NB4 (cell line): ENCODE measurements around the gene KIF21A.

Experiments
- DNase-seq: peaks from one replicate; pipeline ENCODE4 v3.0.0; 2010; ENCODE audit warnings: low read depth
- H3K4me3 ChIP-seq: one replicate; pipeline ENCODE4 v1.5.1; 2011; ENCODE audit warnings: mild to moderate bottlenecking, low read depth, low read length, moderate library complexity
- MYC ChIP-seq: IDR thresholded peaks from 2 replicates; pipeline ENCODE4 v1.6.1; 2011; ENCODE audit warnings: low read depth, low read length
- POLR2A ChIP-seq: IDR thresholded peaks from 2 replicates; pipeline ENCODE4 v1.6.1; 2011; ENCODE audit warnings: mild to moderate bottlenecking; ENCODE audit not compliant: insufficient read length; ENCODE audit errors: extremely low read depth
- TF ChIP-seq, protein P1 (sequence below): IDR thresholded peaks from 2 replicates; pipeline ENCODE4 v1.6.1; 2011; ENCODE audit warnings: low read depth, low read length
- TF ChIP-seq, protein P2 (sequence below): IDR thresholded peaks from one replicate; pipeline ENCODE4 v1.5.1; 2012; ENCODE audit warnings: low read depth, low read length

Gene KIF21A

DNA sequence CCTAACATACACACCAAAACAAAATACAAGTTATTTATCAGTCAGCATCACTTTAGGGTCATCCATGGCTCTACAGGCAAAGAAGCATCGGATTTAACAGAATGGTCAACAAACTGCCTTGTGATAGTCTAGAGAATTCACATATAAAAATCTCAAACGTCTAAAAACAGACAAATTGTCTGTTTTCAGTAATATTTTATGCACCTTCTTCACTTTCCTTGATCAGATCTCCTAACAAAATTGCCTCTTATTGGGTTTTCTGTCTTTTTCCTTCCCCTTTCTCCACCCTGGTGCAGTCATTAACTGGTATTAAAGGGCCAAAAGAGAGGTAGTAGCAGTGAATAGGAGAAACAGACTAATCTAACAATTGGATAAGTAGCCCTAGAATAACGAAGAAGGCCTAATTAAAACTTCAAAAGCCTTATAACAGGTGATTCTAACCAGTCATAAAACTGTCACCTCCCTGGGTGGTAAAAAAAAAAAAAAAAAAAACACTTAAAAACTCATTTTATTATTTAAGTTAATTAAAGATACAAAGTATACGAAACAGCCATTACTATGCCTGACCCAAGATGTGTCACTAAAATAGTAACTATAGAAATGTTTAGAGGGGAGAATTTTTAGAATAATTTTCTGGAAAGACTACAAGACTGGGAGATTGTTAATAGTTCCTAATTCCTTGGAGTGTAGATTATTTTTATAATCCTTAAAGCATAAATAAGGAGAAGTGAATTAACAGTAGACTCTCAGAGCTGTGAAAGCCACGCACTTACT, 1.5 kb downstream of the KIF21A start:
- DNase-seq: no peak
- no peak for TF ChIP-seq POLR2A
- no peak for TF ChIP-seq MYC
- TF ChIP-seq, protein P1, sequence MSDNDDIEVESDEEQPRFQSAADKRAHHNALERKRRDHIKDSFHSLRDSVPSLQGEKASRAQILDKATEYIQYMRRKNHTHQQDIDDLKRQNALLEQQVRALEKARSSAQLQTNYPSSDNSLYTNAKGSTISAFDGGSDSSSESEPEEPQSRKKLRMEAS: no peak
- TF ChIP-seq, protein P2, sequence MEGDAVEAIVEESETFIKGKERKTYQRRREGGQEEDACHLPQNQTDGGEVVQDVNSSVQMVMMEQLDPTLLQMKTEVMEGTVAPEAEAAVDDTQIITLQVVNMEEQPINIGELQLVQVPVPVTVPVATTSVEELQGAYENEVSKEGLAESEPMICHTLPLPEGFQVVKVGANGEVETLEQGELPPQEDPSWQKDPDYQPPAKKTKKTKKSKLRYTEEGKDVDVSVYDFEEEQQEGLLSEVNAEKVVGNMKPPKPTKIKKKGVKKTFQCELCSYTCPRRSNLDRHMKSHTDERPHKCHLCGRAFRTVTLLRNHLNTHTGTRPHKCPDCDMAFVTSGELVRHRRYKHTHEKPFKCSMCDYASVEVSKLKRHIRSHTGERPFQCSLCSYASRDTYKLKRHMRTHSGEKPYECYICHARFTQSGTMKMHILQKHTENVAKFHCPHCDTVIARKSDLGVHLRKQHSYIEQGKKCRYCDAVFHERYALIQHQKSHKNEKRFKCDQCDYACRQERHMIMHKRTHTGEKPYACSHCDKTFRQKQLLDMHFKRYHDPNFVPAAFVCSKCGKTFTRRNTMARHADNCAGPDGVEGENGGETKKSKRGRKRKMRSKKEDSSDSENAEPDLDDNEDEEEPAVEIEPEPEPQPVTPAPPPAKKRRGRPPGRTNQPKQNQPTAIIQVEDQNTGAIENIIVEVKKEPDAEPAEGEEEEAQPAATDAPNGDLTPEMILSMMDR: no peak
- no peak overlapping the region for H3K4me3 ChIP-seq

DNA sequence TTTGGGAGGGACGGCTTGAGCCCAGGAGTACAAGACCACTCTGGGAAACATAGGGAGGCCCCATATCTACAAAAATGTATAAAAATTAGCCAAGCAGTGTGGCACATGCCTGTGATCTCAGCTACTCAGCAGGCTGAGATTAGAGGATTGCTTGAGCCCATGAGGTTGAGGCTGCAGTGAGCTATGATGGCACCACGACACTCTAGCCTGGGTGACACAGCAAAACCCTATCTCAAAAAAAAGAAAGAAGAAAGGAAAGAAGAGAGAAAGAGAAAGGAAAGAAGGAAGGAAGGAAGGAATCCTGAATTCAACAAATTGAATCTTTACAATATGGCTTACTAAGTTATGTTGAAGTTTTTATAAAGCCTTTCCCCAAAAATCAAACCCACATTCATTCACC, 2.1 kb downstream of the KIF21A start:
- TF ChIP-seq MYC (no peak), POLR2A (no peak)
- TF ChIP-seq, protein P2: no peak
- TF ChIP-seq, protein P1: no peak
- no peak for DNase-seq
- H3K4me3 ChIP-seq: no peak overlapping the region

DNA sequence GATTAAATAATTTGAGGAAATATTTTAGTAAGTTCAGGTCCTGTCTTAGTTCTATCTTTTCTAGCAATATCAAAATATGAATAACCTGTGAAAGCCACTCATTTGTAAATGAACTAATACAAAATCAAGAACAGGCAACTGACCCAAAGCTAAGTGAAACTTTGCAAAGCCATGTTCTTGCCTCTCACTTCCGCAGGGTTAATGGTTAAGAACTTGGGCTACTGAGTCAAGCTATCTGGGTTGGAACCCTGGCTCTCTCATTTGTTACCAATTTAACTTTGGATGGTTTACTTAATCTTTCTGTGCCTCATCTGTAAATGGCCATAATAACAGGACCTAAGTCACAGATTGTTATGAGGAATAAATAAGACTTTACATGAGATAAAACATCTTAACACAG, 2.8 kb downstream of the KIF21A start:
- H3K4me3 ChIP-seq: no peak overlapping the region
- TF ChIP-seq, protein P2: no peak
- TF ChIP-seq POLR2A (no peak), MYC (no peak)
- TF ChIP-seq, protein P1: no peak
- DNase-seq: no peak

DNA sequence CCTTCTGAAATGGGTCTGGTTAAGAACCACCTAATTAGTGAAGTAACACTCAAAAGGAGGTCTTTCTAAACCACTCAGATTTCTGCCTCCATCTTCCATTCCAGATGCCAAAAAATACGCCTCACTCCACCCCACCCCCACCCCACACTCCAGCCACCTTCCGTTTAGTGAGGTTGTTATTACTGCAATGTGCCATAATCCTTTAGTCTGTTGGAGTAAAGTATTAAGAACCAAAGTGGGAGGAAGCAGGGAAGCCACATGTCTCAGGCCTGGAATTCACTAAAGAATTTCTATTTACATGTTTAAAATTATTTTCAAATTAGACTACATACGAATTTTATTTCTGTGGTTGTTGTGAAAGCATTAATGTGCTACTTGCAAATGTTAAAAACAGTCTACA, 7.4 kb downstream of the KIF21A start:
- H3K4me3 ChIP-seq: no peak overlapping the region
- DNase-seq: no peak
- no peak for TF ChIP-seq POLR2A
- no peak for TF ChIP-seq MYC
- TF ChIP-seq, protein P1: no peak
- TF ChIP-seq, protein P2: no peak

DNA sequence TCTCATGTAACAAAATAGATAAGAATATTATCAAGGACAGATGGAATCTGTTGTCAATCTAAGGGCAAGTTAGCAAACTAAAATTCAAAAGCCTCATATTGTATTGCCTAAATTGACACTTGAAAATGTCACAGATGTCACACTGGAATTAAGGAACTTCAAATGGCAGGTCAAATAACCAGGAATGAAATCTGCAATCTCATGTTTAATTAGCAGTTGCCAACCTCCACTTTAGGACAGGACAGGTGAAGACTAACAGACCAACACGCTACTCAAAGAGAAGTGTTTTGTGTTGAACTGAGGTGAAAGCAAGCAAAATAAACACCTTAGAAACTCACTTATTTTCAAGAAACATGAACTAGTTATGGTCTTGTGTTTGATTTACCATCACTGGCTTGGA, 11.1 kb downstream of the KIF21A start:
- no peak for DNase-seq
- H3K4me3 ChIP-seq: no peak overlapping the region
- TF ChIP-seq, protein P1: no peak
- TF ChIP-seq MYC: no peak
- no peak for TF ChIP-seq POLR2A
- TF ChIP-seq, protein P2: no peak
